H9 (cell line): ENCODE data around the gene RBMS2. TPM values are rescaled to one million over a fixed set of nuclear protein-coding genes. Genes with fewer than 3 reads are reported as not detected.

Experiments
- DNase-seq: peaks from one replicate; pipeline ENCODE4 v3.0.0-alpha.2; 2017
- H2AFZ ChIP-seq: one replicate; pipeline ENCODE4 v1.6.1; 2013; ENCODE audit warnings: mild to moderate bottlenecking, low read length, control low read depth, moderate library complexity
- H2AK5ac ChIP-seq: 2 replicates; pipeline ENCODE4 v1.6.1; 2013; ENCODE audit warnings: low read length, control low read depth, mixed read lengths; ENCODE audit not compliant: insufficient read length
- H2BK120ac ChIP-seq: one replicate; pipeline ENCODE4 v1.6.1; 2013; ENCODE audit warnings: low read depth, mild to moderate bottlenecking, low read length, control low read depth, inconsistent platforms; ENCODE audit not compliant: poor library complexity, severe bottlenecking
- H2BK12ac ChIP-seq: 2 replicates; pipeline ENCODE4 v1.6.1; 2013; ENCODE audit warnings: low read length, control low read depth, mixed read lengths, low read depth; ENCODE audit not compliant: insufficient read length
- H2BK15ac ChIP-seq: 2 replicates; pipeline ENCODE4 v1.6.1; 2013; ENCODE audit warnings: low read depth, low read length, control low read depth
- H2BK20ac ChIP-seq: one replicate; pipeline ENCODE4 v1.6.1; 2013; ENCODE audit warnings: low read depth, mild to moderate bottlenecking, low read length, control low read depth, inconsistent platforms; ENCODE audit not compliant: poor library complexity, severe bottlenecking
- H2BK5ac ChIP-seq: 2 replicates; pipeline ENCODE4 v1.6.1; 2013; ENCODE audit warnings: low read length, control low read depth, mixed read lengths; ENCODE audit not compliant: insufficient read length
- H3K14ac ChIP-seq: 2 replicates; pipeline ENCODE4 v1.6.1; 2013; ENCODE audit warnings: low read length, control low read depth; ENCODE audit not compliant: insufficient read depth
- H3K18ac ChIP-seq: 2 replicates; pipeline ENCODE4 v1.6.1; 2013; ENCODE audit warnings: low read depth, mild to moderate bottlenecking, mixed read lengths, low read length, control low read depth; ENCODE audit not compliant: insufficient read length
- H3K23ac ChIP-seq: 2 replicates; pipeline ENCODE4 v1.6.1; 2013; ENCODE audit warnings: low read length, control low read depth, mixed read lengths, low read depth; ENCODE audit not compliant: insufficient read length
- H3K23me2 ChIP-seq: 2 replicates; pipeline ENCODE4 v1.6.1; 2013; ENCODE audit warnings: low read depth, mild to moderate bottlenecking, mixed read lengths, low read length, control low read depth; ENCODE audit not compliant: insufficient read length, poor library complexity, severe bottlenecking
- H3K27ac ChIP-seq: 2 replicates; pipeline ENCODE4 v1.5.1; 2013; ENCODE audit warnings: low read length, control low read depth, mixed read lengths, low read depth; ENCODE audit not compliant: insufficient read length
- H3K27me3 ChIP-seq: 2 replicates; pipeline ENCODE4 v1.6.1; 2013; ENCODE audit warnings: low read length, control low read depth, inconsistent platforms; ENCODE audit not compliant: insufficient read depth
- H3K4ac ChIP-seq: 2 replicates; pipeline ENCODE4 v1.6.1; 2013; ENCODE audit warnings: low read depth, mild to moderate bottlenecking, control low read depth, inconsistent platforms, low read length, moderate library complexity
- H3K4me1 ChIP-seq: 2 replicates; pipeline ENCODE4 v1.6.1; 2013; ENCODE audit warnings: low read length, control low read depth, inconsistent platforms; ENCODE audit not compliant: insufficient read depth
- H3K4me2 ChIP-seq: 2 replicates; pipeline ENCODE4 v1.6.1; 2013; ENCODE audit warnings: low read length, control low read depth, mixed read lengths; ENCODE audit not compliant: insufficient read length, insufficient read depth
- H3K56ac ChIP-seq: 2 replicates; pipeline ENCODE4 v1.6.1; 2013; ENCODE audit warnings: low read depth, mild to moderate bottlenecking, mixed read lengths, low read length, control low read depth; ENCODE audit not compliant: insufficient read length
- H3K79me1 ChIP-seq: 2 replicates; pipeline ENCODE4 v1.6.1; 2013; ENCODE audit warnings: low read depth, mild to moderate bottlenecking, moderate library complexity, low read length, control low read depth, inconsistent platforms; ENCODE audit not compliant: insufficient read depth, poor library complexity, severe bottlenecking
- H3K79me2 ChIP-seq: 2 replicates; pipeline ENCODE4 v1.6.1; 2013; ENCODE audit warnings: low read length, control low read depth, inconsistent platforms; ENCODE audit not compliant: insufficient read depth
- H3K9ac ChIP-seq: 2 replicates; pipeline ENCODE4 v1.6.1; 2013; ENCODE audit warnings: low read length, control low read depth, mixed read lengths; ENCODE audit not compliant: insufficient read length; ENCODE audit errors: extremely low read depth
- H3K9me3 ChIP-seq: one replicate; pipeline ENCODE4 v1.6.1; 2013; ENCODE audit warnings: low read depth, low read length, inconsistent platforms; ENCODE audit not compliant: control insufficient read depth
- H3T11ph ChIP-seq: one replicate; pipeline ENCODE4 v1.6.1; 2013; ENCODE audit warnings: mild to moderate bottlenecking, low read length, control low read depth, inconsistent platforms
- H4K20me1 ChIP-seq: one replicate; pipeline ENCODE4 v1.6.1; 2013; ENCODE audit not compliant: control insufficient read depth, insufficient read length, insufficient read depth
- H4K5ac ChIP-seq: 2 replicates; pipeline ENCODE4 v1.6.1; 2013; ENCODE audit warnings: low read depth, mild to moderate bottlenecking, mixed read lengths, low read length, control low read depth; ENCODE audit not compliant: insufficient read length
- H4K8ac ChIP-seq: replicated peaks from 2 replicates; pipeline ENCODE4 v1.6.1; 2013; ENCODE audit warnings: low read length, control low read depth, mixed read lengths, low read depth; ENCODE audit not compliant: insufficient read length
- H4K91ac ChIP-seq: 2 replicates; pipeline ENCODE4 v1.6.1; 2013; ENCODE audit warnings: low read depth, mild to moderate bottlenecking, moderate library complexity, mixed read lengths, low read length, control low read depth; ENCODE audit not compliant: insufficient read length
- H3K27ac Mint-ChIP-seq, 3 experiments: 2 replicates in 2 of 3; 3 replicates in 1 of 3; pipeline ENCODE4 v1.8.0; 2020 to 2021; ENCODE audit warnings: mixed read lengths in 3 of 3, mild to moderate bottlenecking in 1 of 3, moderate library complexity in 1 of 3
- H3K27me3 Mint-ChIP-seq: 2 replicates; pipeline ENCODE4 v1.8.0; 2021; ENCODE audit warnings: low read depth, mild to moderate bottlenecking, moderate library complexity, mixed read lengths
- H3K36me3 Mint-ChIP-seq, 3 experiments: 2 replicates in 2 of 3; 3 replicates in 1 of 3; pipeline ENCODE4 v1.8.0; 2020 to 2021; ENCODE audit warnings: low read depth in 3 of 3, mixed read lengths in 3 of 3; ENCODE audit not compliant: insufficient read depth in 1 of 3
- H3K4me1 Mint-ChIP-seq, 2 experiments: 2 replicates each; pipeline ENCODE4 v1.8.0; 2020; ENCODE audit warnings: mixed read lengths in 2 of 2
- H3K4me3 Mint-ChIP-seq, 2 experiments: 2 replicates in 1 of 2; 3 replicates in 1 of 2; pipeline ENCODE4 v1.8.0; 2020 to 2021; ENCODE audit warnings: mild to moderate bottlenecking in 2 of 2, mixed read lengths in 2 of 2, moderate library complexity in 1 of 2
- H3K9me3 Mint-ChIP-seq, 2 experiments: 2 replicates in 1 of 2; 3 replicates in 1 of 2; pipeline ENCODE4 v1.8.0; 2020; ENCODE audit warnings: mild to moderate bottlenecking in 2 of 2, mixed read lengths in 2 of 2, moderate library complexity in 1 of 2
- CTCF ChIP-seq: fragments of 200-600 bp; sonication (generic); conservative IDR thresholded peaks from 3 replicates; pipeline ENCODE4 v1.8.0; 2021; ENCODE audit warnings: antibody characterized with exemption, mild to moderate bottlenecking
- WGBS: extraction: QIAGEN DNeasy Blood & Tissue Kit; methylation state at CpG from one replicate; pipeline ENCODE4 v1.1.7; 2013; ENCODE audit warnings: missing lambda C conversion rate, low lambda C conversion rate, mixed read lengths; ENCODE audit not compliant: insufficient read length; ENCODE audit errors: extremely low coverage; 5-methylcytosine and 5-hydroxymethylcytosine counted together
- total RNA-seq: library from RNA; stranded (reverse); gene quantifications from 2 replicates; pipeline ENCODE4 v1.2.1, GENCODE V29; 2021

Gene RBMS2
- total RNA-seq, 1 experiment from 2014 or later, result 9.5 TPM

GRCh38 chr12:56641219-56641618 is 119.6 kb downstream of the RBMS2 start:
- DNase-seq, result no peak
- H3K27ac Mint-ChIP-seq, result no peak overlapping the region

More at GRCh38 chr12:56641219-56641618, 119.6 kb downstream of the RBMS2 start:
- no peak overlapping the region for H4K5ac ChIP-seq
- peaks cover 69 to 82% (median 74%) of the 10 kb centered on the region in 3 experiments for H3K36me3 Mint-ChIP-seq
- TF ChIP-seq CTCF, result no peak
- H3K27me3 ChIP-seq, result no peaks in the 10 kb centered on the region
- no peak overlapping the region for H3K4ac ChIP-seq
- no peak overlapping the region for H2BK15ac ChIP-seq
- H2BK12ac ChIP-seq, result no peak overlapping the region
- H3K18ac ChIP-seq, result no peak overlapping the region
- no peak overlapping the region for H3K56ac ChIP-seq
- peaks cover 17% of the 10 kb centered on the region; the same call in 1 of the 2 replicates for H3K79me2 ChIP-seq
- H2BK120ac ChIP-seq, result no peak overlapping the region
- H4K91ac ChIP-seq, result no peak overlapping the region
- no peaks in the 10 kb centered on the region for H3K4me1 ChIP-seq
- H3T11ph ChIP-seq, result no peak overlapping the region
- H2BK20ac ChIP-seq, result no peak overlapping the region
- no peak overlapping the region for H2AK5ac ChIP-seq
- no peak overlapping the region for H2AFZ ChIP-seq
- no peak overlapping the region for H3K27ac ChIP-seq
- H3K23me2 ChIP-seq, result peaks cover 4% of the 10 kb centered on the region
- WGBS, result no CpG with 5 or more reads among the region's 6 CpGs
- no peak overlapping the region for H4K8ac ChIP-seq
- H3K9me3 Mint-ChIP-seq, result no peaks in the 10 kb centered on the region
- no peak overlapping the region for H2BK5ac ChIP-seq
- no peaks in the 10 kb centered on the region for H3K9me3 ChIP-seq
- H4K20me1 ChIP-seq, result no peaks in the 10 kb centered on the region
- no peak overlapping the region for H3K23ac ChIP-seq
- H3K9ac ChIP-seq, result no peak overlapping the region
- no peak overlapping the region for H3K4me2 ChIP-seq
- peaks cover 32 to 38% of the 10 kb centered on the region in 2 experiments for H3K4me1 Mint-ChIP-seq
- H3K79me1 ChIP-seq, result no peaks in the 10 kb centered on the region
- H3K27me3 Mint-ChIP-seq, result no peaks in the 10 kb centered on the region
- H3K14ac ChIP-seq, result no peak overlapping the region
- no peak overlapping the region for H3K4me3 Mint-ChIP-seq
